H9 (cell line): ENCODE data around the gene KSR1. TPM values are rescaled to one million over a fixed set of nuclear protein-coding genes. Genes with fewer than 3 reads are reported as not detected.

ENCODE experiments used
- DNase-seq: peaks from one replicate; pipeline ENCODE4 v3.0.0-alpha.2; 2017
- H2AFZ ChIP-seq: one replicate; pipeline ENCODE4 v1.6.1; 2013; ENCODE audit warnings: mild to moderate bottlenecking, low read length, control low read depth, moderate library complexity
- H2AK5ac ChIP-seq: 2 replicates; pipeline ENCODE4 v1.6.1; 2013; ENCODE audit warnings: low read length, control low read depth, mixed read lengths; ENCODE audit not compliant: insufficient read length
- H2BK120ac ChIP-seq: one replicate; pipeline ENCODE4 v1.6.1; 2013; ENCODE audit warnings: low read depth, mild to moderate bottlenecking, low read length, control low read depth, inconsistent platforms; ENCODE audit not compliant: poor library complexity, severe bottlenecking
- H2BK12ac ChIP-seq: 2 replicates; pipeline ENCODE4 v1.6.1; 2013; ENCODE audit warnings: low read length, control low read depth, mixed read lengths, low read depth; ENCODE audit not compliant: insufficient read length
- H2BK15ac ChIP-seq: 2 replicates; pipeline ENCODE4 v1.6.1; 2013; ENCODE audit warnings: low read depth, low read length, control low read depth
- H2BK20ac ChIP-seq: one replicate; pipeline ENCODE4 v1.6.1; 2013; ENCODE audit warnings: low read depth, mild to moderate bottlenecking, low read length, control low read depth, inconsistent platforms; ENCODE audit not compliant: poor library complexity, severe bottlenecking
- H2BK5ac ChIP-seq: 2 replicates; pipeline ENCODE4 v1.6.1; 2013; ENCODE audit warnings: low read length, control low read depth, mixed read lengths; ENCODE audit not compliant: insufficient read length
- H3K14ac ChIP-seq: 2 replicates; pipeline ENCODE4 v1.6.1; 2013; ENCODE audit warnings: low read length, control low read depth; ENCODE audit not compliant: insufficient read depth
- H3K18ac ChIP-seq: 2 replicates; pipeline ENCODE4 v1.6.1; 2013; ENCODE audit warnings: low read depth, mild to moderate bottlenecking, mixed read lengths, low read length, control low read depth; ENCODE audit not compliant: insufficient read length
- H3K23ac ChIP-seq: 2 replicates; pipeline ENCODE4 v1.6.1; 2013; ENCODE audit warnings: low read length, control low read depth, mixed read lengths, low read depth; ENCODE audit not compliant: insufficient read length
- H3K23me2 ChIP-seq: 2 replicates; pipeline ENCODE4 v1.6.1; 2013; ENCODE audit warnings: low read depth, mild to moderate bottlenecking, mixed read lengths, low read length, control low read depth; ENCODE audit not compliant: insufficient read length, poor library complexity, severe bottlenecking
- H3K27ac ChIP-seq: 2 replicates; pipeline ENCODE4 v1.5.1; 2013; ENCODE audit warnings: low read length, control low read depth, mixed read lengths, low read depth; ENCODE audit not compliant: insufficient read length
- H3K27me3 ChIP-seq: 2 replicates; pipeline ENCODE4 v1.6.1; 2013; ENCODE audit warnings: low read length, control low read depth, inconsistent platforms; ENCODE audit not compliant: insufficient read depth
- H3K4ac ChIP-seq: 2 replicates; pipeline ENCODE4 v1.6.1; 2013; ENCODE audit warnings: low read depth, mild to moderate bottlenecking, control low read depth, inconsistent platforms, low read length, moderate library complexity
- H3K4me1 ChIP-seq: 2 replicates; pipeline ENCODE4 v1.6.1; 2013; ENCODE audit warnings: low read length, control low read depth, inconsistent platforms; ENCODE audit not compliant: insufficient read depth
- H3K4me2 ChIP-seq: 2 replicates; pipeline ENCODE4 v1.6.1; 2013; ENCODE audit warnings: low read length, control low read depth, mixed read lengths; ENCODE audit not compliant: insufficient read length, insufficient read depth
- H3K56ac ChIP-seq: 2 replicates; pipeline ENCODE4 v1.6.1; 2013; ENCODE audit warnings: low read depth, mild to moderate bottlenecking, mixed read lengths, low read length, control low read depth; ENCODE audit not compliant: insufficient read length
- H3K79me1 ChIP-seq: 2 replicates; pipeline ENCODE4 v1.6.1; 2013; ENCODE audit warnings: low read depth, mild to moderate bottlenecking, moderate library complexity, low read length, control low read depth, inconsistent platforms; ENCODE audit not compliant: insufficient read depth, poor library complexity, severe bottlenecking
- H3K79me2 ChIP-seq: 2 replicates; pipeline ENCODE4 v1.6.1; 2013; ENCODE audit warnings: low read length, control low read depth, inconsistent platforms; ENCODE audit not compliant: insufficient read depth
- H3K9ac ChIP-seq: 2 replicates; pipeline ENCODE4 v1.6.1; 2013; ENCODE audit warnings: low read length, control low read depth, mixed read lengths; ENCODE audit not compliant: insufficient read length; ENCODE audit errors: extremely low read depth
- H3K9me3 ChIP-seq: one replicate; pipeline ENCODE4 v1.6.1; 2013; ENCODE audit warnings: low read depth, low read length, inconsistent platforms; ENCODE audit not compliant: control insufficient read depth
- H3T11ph ChIP-seq: one replicate; pipeline ENCODE4 v1.6.1; 2013; ENCODE audit warnings: mild to moderate bottlenecking, low read length, control low read depth, inconsistent platforms
- H4K20me1 ChIP-seq: one replicate; pipeline ENCODE4 v1.6.1; 2013; ENCODE audit not compliant: control insufficient read depth, insufficient read length, insufficient read depth
- H4K5ac ChIP-seq: 2 replicates; pipeline ENCODE4 v1.6.1; 2013; ENCODE audit warnings: low read depth, mild to moderate bottlenecking, mixed read lengths, low read length, control low read depth; ENCODE audit not compliant: insufficient read length
- H4K8ac ChIP-seq: replicated peaks from 2 replicates; pipeline ENCODE4 v1.6.1; 2013; ENCODE audit warnings: low read length, control low read depth, mixed read lengths, low read depth; ENCODE audit not compliant: insufficient read length
- H4K91ac ChIP-seq: 2 replicates; pipeline ENCODE4 v1.6.1; 2013; ENCODE audit warnings: low read depth, mild to moderate bottlenecking, moderate library complexity, mixed read lengths, low read length, control low read depth; ENCODE audit not compliant: insufficient read length
- H3K27ac Mint-ChIP-seq, 3 experiments: 2 replicates in 2 of 3; 3 replicates in 1 of 3; pipeline ENCODE4 v1.8.0; 2020 to 2021; ENCODE audit warnings: mixed read lengths in 3 of 3, mild to moderate bottlenecking in 1 of 3, moderate library complexity in 1 of 3
- H3K27me3 Mint-ChIP-seq: 2 replicates; pipeline ENCODE4 v1.8.0; 2021; ENCODE audit warnings: low read depth, mild to moderate bottlenecking, moderate library complexity, mixed read lengths
- H3K36me3 Mint-ChIP-seq, 3 experiments: 2 replicates in 2 of 3; 3 replicates in 1 of 3; pipeline ENCODE4 v1.8.0; 2020 to 2021; ENCODE audit warnings: low read depth in 3 of 3, mixed read lengths in 3 of 3; ENCODE audit not compliant: insufficient read depth in 1 of 3
- H3K4me1 Mint-ChIP-seq, 2 experiments: 2 replicates each; pipeline ENCODE4 v1.8.0; 2020; ENCODE audit warnings: mixed read lengths in 2 of 2
- H3K4me3 Mint-ChIP-seq, 2 experiments: 2 replicates in 1 of 2; 3 replicates in 1 of 2; pipeline ENCODE4 v1.8.0; 2020 to 2021; ENCODE audit warnings: mild to moderate bottlenecking in 2 of 2, mixed read lengths in 2 of 2, moderate library complexity in 1 of 2
- H3K9me3 Mint-ChIP-seq, 2 experiments: 2 replicates in 1 of 2; 3 replicates in 1 of 2; pipeline ENCODE4 v1.8.0; 2020; ENCODE audit warnings: mild to moderate bottlenecking in 2 of 2, mixed read lengths in 2 of 2, moderate library complexity in 1 of 2
- CTCF ChIP-seq: fragments of 200-600 bp; sonication (generic); conservative IDR thresholded peaks from 3 replicates; pipeline ENCODE4 v1.8.0; 2021; ENCODE audit warnings: antibody characterized with exemption, mild to moderate bottlenecking
- WGBS: extraction: QIAGEN DNeasy Blood & Tissue Kit; methylation state at CpG from one replicate; pipeline ENCODE4 v1.1.7; 2013; ENCODE audit warnings: missing lambda C conversion rate, low lambda C conversion rate, mixed read lengths; ENCODE audit not compliant: insufficient read length; ENCODE audit errors: extremely low coverage; 5-methylcytosine and 5-hydroxymethylcytosine counted together
- total RNA-seq: library from RNA; stranded (reverse); gene quantifications from 2 replicates; pipeline ENCODE4 v1.2.1, GENCODE V29; 2021

KSR1 gene
- total RNA-seq, 1 experiment from 2014 or later, result 44.9 TPM

- no peak for DNase-seq
- Mint-ChIP-seq H3K9me3 (no peaks in the 10 kb centered on the region), H3K4me3 (no peak overlapping the region), H3K36me3 (peaks cover 0 to 4% (median 2%) of the 10 kb centered on the region in 3 experiments; a peak in 1 of 7 replicates), H3K27me3 (no peaks in the 10 kb centered on the region), H3K4me1 (peaks cover 21 to 31% of the 10 kb centered on the region in 2 experiments), H3K27ac (peak overlapping the region in 1 of 3 experiments; percentile 36; a peak in 2 of 7 replicates)
- Histone ChIP-seq H3K56ac (no peak overlapping the region), H3K79me1 (no peaks in the 10 kb centered on the region), H3K4me1 (no peaks in the 10 kb centered on the region; the same call in 1 of the 2 replicates), H3T11ph (no peak overlapping the region), H3K14ac (peak overlapping the region; percentile 63), H3K18ac (no peak overlapping the region), H3K23ac (no peak overlapping the region), H3K4me2 (no peak overlapping the region), H4K5ac (no peak overlapping the region), H3K79me2 (peaks cover 4% of the 10 kb centered on the region; the same call in 1 of the 2 replicates), H2BK5ac (no peak overlapping the region), H3K27me3 (no peaks in the 10 kb centered on the region), H3K9ac (no peak overlapping the region), H2BK12ac (no peak overlapping the region), H2AK5ac (no peak overlapping the region), H2BK15ac (no peak overlapping the region), H3K27ac (no peak overlapping the region), H3K4ac (no peak overlapping the region; the same call in 1 of the 2 replicates), H4K8ac (no peak overlapping the region), H4K20me1 (no peaks in the 10 kb centered on the region), H2AFZ (no peak overlapping the region), H3K23me2 (no peaks in the 10 kb centered on the region), H2BK20ac (no peak overlapping the region), H2BK120ac (no peak overlapping the region), H3K9me3 (no peaks in the 10 kb centered on the region), H4K91ac (no peak overlapping the region)
- no peak for TF ChIP-seq CTCF
- no CpG with 5 or more reads among the region's 7 CpGs for WGBS
These were observed 90.5 kb downstream of the KSR1 start for GRCh38 chr17:27546624-27547300.
